ENCODE data around the gene MATN3.

MATN3 gene

GRCh38 chr2:19987936-19988335 lies 24.5 kb downstream of the MATN3 start:
- ChIA-PET CTCF (interaction anchor here (0.8 to 1.8 kb wide), 9 partner anchors 10 to 118 kb away, joined by 3 to 10 read pairs (median 4); no protein-coding TSS in a partner anchor), POLR2A (no interaction called here)
- no peak for TF ChIP-seq CTCF (IDR thresholded peaks at IDR 0.05; ENCODE audit: control extremely low read depth, extremely low read depth, low read depth, missing control alignments)
- DNase-seq (ENCODE audit: extremely low spot score), result peak; percentile 56

- no peak for TF ChIP-seq CTCF (IDR thresholded peaks at IDR 0.05; ENCODE audit: control extremely low read depth, extremely low read depth, low read depth, missing control alignments)
- ChIA-PET POLR2A (no interaction called here), CTCF (interaction anchor here (1.0 to 2.1 kb wide), 3 partner anchors 12 to 33 kb away, joined by 3 to 11 read pairs (median 4); no protein-coding TSS in a partner anchor)
- no peak for DNase-seq (ENCODE audit: extremely low spot score)
Observed at GRCh38 chr2:19982268-19982667, 30.2 kb downstream of the MATN3 start.

GRCh38 chr2:19979932-19980331 lies 32.5 kb downstream of the MATN3 start:
- TF ChIP-seq CTCF (IDR thresholded peaks at IDR 0.05; ENCODE audit: control extremely low read depth, extremely low read depth, low read depth, missing control alignments), result no peak
- ChIA-PET POLR2A (interaction anchor here (0.7 kb wide), 1 partner anchor 247 kb away, joined by 3 read pairs; no protein-coding TSS in a partner anchor), CTCF (interaction anchor here (1.2 kb wide), 1 partner anchor 36 kb away, joined by 3 read pairs; no protein-coding TSS in a partner anchor)
- DNase-seq (ENCODE audit: extremely low spot score), result no peak

- POLR2A ChIA-PET, result no interaction called here
- CTCF ChIA-PET, result interaction anchor here (0.9 kb wide), 1 partner anchor 15 kb away, joined by 3 read pairs; no protein-coding TSS in a partner anchor
- no peak for DNase-seq (ENCODE audit: extremely low spot score)
- TF ChIP-seq CTCF (IDR thresholded peaks at IDR 0.05; ENCODE audit: control extremely low read depth, extremely low read depth, low read depth, missing control alignments), result no peak
Observed at GRCh38 chr2:19973466-19973865, 39.0 kb downstream of the MATN3 start.

GRCh38 chr2:19971691-19972090 lies 40.8 kb downstream of the MATN3 start:
- no peak for TF ChIP-seq CTCF (IDR thresholded peaks at IDR 0.05; ENCODE audit: control extremely low read depth, extremely low read depth, low read depth, missing control alignments)
- DNase-seq (ENCODE audit: extremely low spot score), result no peak
- CTCF ChIA-PET, result no interaction called here
- POLR2A ChIA-PET, result no interaction called here

- TF ChIP-seq CTCF (IDR thresholded peaks at IDR 0.05; ENCODE audit: control extremely low read depth, extremely low read depth, low read depth, missing control alignments), result no peak
- ChIA-PET POLR2A (no interaction called here), CTCF (interaction anchor here (1.0 kb wide), 1 partner anchor 135 kb away, joined by 4 read pairs; no protein-coding TSS in a partner anchor)
- DNase-seq (ENCODE audit: extremely low spot score), result no peak
Observed at GRCh38 chr2:19963386-19963785, 49.1 kb downstream of the MATN3 start.

Data from GM10248 (cell line).